IMR-90 (cell line): Measurements from ENCODE around the gene LRRC72. TPM values are rescaled to one million over a fixed set of nuclear protein-coding genes. Genes with fewer than 3 reads are reported as not detected.

Experiments
- ATAC-seq: fragments of 200-7000 bp; cut with Tn5 transposase; 2 replicates; pipeline ENCODE4 v1.9.1; 2020; ENCODE audit warnings: low read depth, mild to moderate bottlenecking, moderate library complexity
- BruUV-seq: library from RNA; stranded (reverse); fragments of 400-500 nt; replicated peaks from 2 replicates; lab custom pipeline; 2021; lab: Mats Ljungman, UMichigan
- CTCF ChIA-PET: fragments of 300-600 bp; formaldehyde crosslinking; extraction: SDS; loops from one replicate; lab custom pipeline; 2021; ENCODE audit warnings: antibody characterized with exemption; lab: Yijun Ruan, JAX
- POLR2A ChIA-PET: fragments of 300-600 bp; sonication (Branson Sonifier 250); formaldehyde crosslinking; loops from one replicate; lab custom pipeline; 2022; ENCODE audit warnings: antibody characterized with exemption; ENCODE audit not compliant: unreplicated experiment; lab: Charles Lee
- DNase-seq: peaks from one replicate; pipeline ENCODE4 v3.0.0; 2013
- H2AFZ ChIP-seq: replicated peaks from 2 replicates; pipeline ENCODE3; 2013; ENCODE audit warnings: low read length, mild to moderate bottlenecking; ENCODE audit not compliant: poor library complexity
- H2AK5ac ChIP-seq: 2 replicates; pipeline ENCODE4 v1.6.1; 2013; ENCODE audit warnings: low read depth, low read length, inconsistent platforms
- H2AK9ac ChIP-seq: replicated peaks from 2 replicates; pipeline ENCODE3; 2013; ENCODE audit warnings: mild to moderate bottlenecking, low read depth, low read length, moderate library complexity; ENCODE audit not compliant: poor library complexity
- H2BK120ac ChIP-seq: 2 replicates; pipeline ENCODE4 v1.6.1; 2013; ENCODE audit warnings: low read depth, low read length, inconsistent platforms
- H2BK15ac ChIP-seq: 3 replicates; pipeline ENCODE4 v1.6.1; 2013; ENCODE audit warnings: low read depth, low read length, inconsistent platforms
- H2BK20ac ChIP-seq: 2 replicates; pipeline ENCODE4 v1.6.1; 2013; ENCODE audit warnings: low read depth, mild to moderate bottlenecking, inconsistent platforms, low read length, moderate library complexity
- H2BK5ac ChIP-seq: 2 replicates; pipeline ENCODE4 v1.6.1; 2013; ENCODE audit warnings: mild to moderate bottlenecking, low read depth, low read length, inconsistent platforms; ENCODE audit not compliant: poor library complexity, severe bottlenecking
- H3K14ac ChIP-seq: replicated peaks from 2 replicates; pipeline ENCODE4 v1.6.1; 2013; ENCODE audit warnings: low read depth, low read length, inconsistent platforms
- H3K18ac ChIP-seq: 2 replicates; pipeline ENCODE4 v1.6.1; 2013; ENCODE audit warnings: low read depth, low read length, control low read depth
- H3K23ac ChIP-seq: 2 replicates; pipeline ENCODE4 v1.6.1; 2013; ENCODE audit warnings: low read depth, low read length, inconsistent platforms
- H3K27ac ChIP-seq: 2 replicates; pipeline ENCODE4 v1.5.1; 2013; ENCODE audit warnings: mild to moderate bottlenecking, control low read depth, low read length; ENCODE audit not compliant: insufficient read depth
- H3K27me3 ChIP-seq: 2 replicates; pipeline ENCODE4 v1.6.1; 2013; ENCODE audit warnings: low read length; ENCODE audit not compliant: control insufficient read depth, insufficient read depth
- H3K36me3 ChIP-seq: 2 replicates; pipeline ENCODE4 v1.6.1; 2013; ENCODE audit warnings: low read length, mixed read lengths; ENCODE audit not compliant: control insufficient read depth, insufficient read depth
- H3K4ac ChIP-seq: 2 replicates; pipeline ENCODE4 v1.6.1; 2013; ENCODE audit warnings: low read depth, low read length, inconsistent platforms
- H3K4me1 ChIP-seq: 2 replicates; pipeline ENCODE4 v1.6.1; 2013; ENCODE audit warnings: low read length, mixed read lengths; ENCODE audit not compliant: control insufficient read depth, insufficient read depth
- H3K4me2 ChIP-seq: 2 replicates; pipeline ENCODE4 v1.6.1; 2013; ENCODE audit warnings: low read depth, mild to moderate bottlenecking, control low read depth, low read length, moderate library complexity
- H3K4me3 ChIP-seq: 2 replicates; pipeline ENCODE4 v1.5.1; 2013; ENCODE audit warnings: low read depth, mild to moderate bottlenecking, control low read depth, low read length, moderate library complexity; ENCODE audit not compliant: insufficient read depth
- H3K56ac ChIP-seq: 2 replicates; pipeline ENCODE4 v1.6.1; 2013; ENCODE audit warnings: low read length, inconsistent platforms; ENCODE audit not compliant: insufficient read depth; ENCODE audit errors: extremely low read depth
- H3K79me1 ChIP-seq, 2 experiments: 2 replicates each; pipeline ENCODE4 v1.6.1; 2013; ENCODE audit warnings: low read length in 2 of 2, inconsistent platforms in 1 of 2, low read depth in 1 of 2
- H3K9ac ChIP-seq: 2 replicates; pipeline ENCODE4 v1.6.1; 2013; ENCODE audit warnings: low read depth, low read length, control low read depth
- H3K9me1 ChIP-seq: 2 replicates; pipeline ENCODE4 v1.6.1; 2013; ENCODE audit warnings: low read length, inconsistent platforms; ENCODE audit not compliant: insufficient read depth
- H3K9me3 ChIP-seq: 2 replicates; pipeline ENCODE4 v1.6.1; 2013; ENCODE audit warnings: low read length; ENCODE audit not compliant: control insufficient read depth, insufficient read depth
- H4K20me1 ChIP-seq: 2 replicates; pipeline ENCODE4 v1.6.1; 2013; ENCODE audit warnings: low read length, inconsistent platforms; ENCODE audit not compliant: insufficient read depth
- H4K5ac ChIP-seq: 2 replicates; pipeline ENCODE4 v1.6.1; 2013; ENCODE audit warnings: mild to moderate bottlenecking, low read depth, low read length, control low read depth
- H4K8ac ChIP-seq, 2 experiments: 2 replicates each; pipeline ENCODE4 v1.6.1; 2013; ENCODE audit warnings: low read depth in 2 of 2, low read length in 2 of 2, control low read depth in 1 of 2, inconsistent platforms in 1 of 2
- H4K91ac ChIP-seq: 2 replicates; pipeline ENCODE4 v1.6.1; 2013; ENCODE audit warnings: low read depth, low read length, inconsistent platforms; ENCODE audit not compliant: insufficient read depth
- BHLHE40 ChIP-seq: fragments of 150-350 bp; IDR thresholded peaks from 2 replicates; pipeline ENCODE4 v1.6.1; 2016; ENCODE audit warnings: mild to moderate bottlenecking, low read depth, low read length
- CEBPB ChIP-seq: IDR thresholded peaks from 2 replicates; pipeline ENCODE4 v1.6.1; 2012; ENCODE audit warnings: low read depth, low read length, improper control_type of control experiment
- CHD1 ChIP-seq: IDR thresholded peaks from 2 replicates; pipeline ENCODE4 v1.6.1; 2012; ENCODE audit warnings: low read depth, low read length, improper control_type of control experiment
- ELK1 ChIP-seq: fragments of 150-350 bp; IDR thresholded peaks from 2 replicates; pipeline ENCODE4 v1.6.1; 2016; ENCODE audit warnings: low read depth, mild to moderate bottlenecking, low read length, moderate library complexity, borderline replicate concordance
- MAFK ChIP-seq: IDR thresholded peaks from 2 replicates; pipeline ENCODE4 v1.6.1; 2012; ENCODE audit warnings: low read depth, low read length, improper control_type of control experiment
- MAZ ChIP-seq: IDR thresholded peaks from 2 replicates; pipeline ENCODE4 v1.6.1; 2012; ENCODE audit warnings: low read depth, mild to moderate bottlenecking, low read length, improper control_type of control experiment, moderate library complexity, borderline replicate concordance
- MXI1 ChIP-seq: IDR thresholded peaks from 2 replicates; pipeline ENCODE4 v1.6.1; 2012; ENCODE audit warnings: low read depth, mild to moderate bottlenecking, low read length, moderate library complexity, borderline replicate concordance
- NFE2L2 ChIP-seq: fragments of 150-350 bp; IDR thresholded peaks from 2 replicates; pipeline ENCODE4 v1.6.1; 2016; ENCODE audit warnings: low read depth, mild to moderate bottlenecking, low read length
- POLR2A ChIP-seq: IDR thresholded peaks from 2 replicates; pipeline ENCODE4 v1.6.1; 2012; ENCODE audit warnings: mild to moderate bottlenecking, low read depth, low read length
- RAD21 ChIP-seq: IDR thresholded peaks from 2 replicates; pipeline ENCODE4 v1.6.1; 2012; ENCODE audit warnings: low read length, improper control_type of control experiment
- RCOR1 ChIP-seq: IDR thresholded peaks from 2 replicates; pipeline ENCODE4 v1.6.1; 2012; ENCODE audit warnings: mild to moderate bottlenecking, low read length, improper control_type of control experiment; ENCODE audit not compliant: insufficient replicate concordance
- RFX5 ChIP-seq: IDR thresholded peaks from 2 replicates; pipeline ENCODE4 v1.8.0; 2012; ENCODE audit warnings: low read depth, mild to moderate bottlenecking, low read length, moderate library complexity
- WGBS, 2 experiments: methylation state at CpG; one replicate each; pipeline versions ENCODE4 v1.1.5 to v1.1.7; 2013; ENCODE audit warnings: missing lambda C conversion rate in 2 of 2; ENCODE audit not compliant: insufficient read length in 1 of 2; ENCODE audit errors: extremely low coverage in 2 of 2; 5-methylcytosine and 5-hydroxymethylcytosine counted together
- dilution Hi-C: fragments of 300-500 bp; cut with HindIII; formaldehyde crosslinking; loops from one replicate; pipeline ENCODE4 v1.14.3; 2018; ENCODE audit warnings: low sequenced_read_pairs; ENCODE audit not compliant: unreplicated experiment
- in situ Hi-C: fragments of 300-500 bp; cut with MboI; formaldehyde crosslinking; loops from 3 replicates; pipeline ENCODE4 v1.14.3; 2019; ENCODE audit warnings: low sequenced_read_pairs, inconsistent platforms, mixed read lengths
- intact Hi-C: fragments of 100-400 bp; cut with micrococcal nuclease; formaldehyde crosslinking; loops from 2 replicates; pipeline ENCODE4 v1.10.0; 2022
- polyA plus RNA-seq, 3 experiments: library from polyadenylated mRNA; depleted of rRNA; stranded (reverse); fragments of >200 nt; gene quantifications; 2 replicates each; pipeline ENCODE4 v1.2.3, GENCODE V29; 2012; ENCODE audit warnings: low replicate concordance in 1 of 3
- total RNA-seq: library from RNA; depleted of rRNA; stranded (reverse); fragments of >200 nt; gene quantifications from 2 replicates; pipeline ENCODE4 v1.2.3, GENCODE V29; 2012
- TF ChIP-seq, protein P1 (sequence below): conservative IDR thresholded peaks from 2 replicates; pipeline ENCODE4 v1.5.1; 2012; ENCODE audit warnings: mild to moderate bottlenecking, low read depth, low read length, improper control_type of control experiment
- TF ChIP-seq, protein P2 (sequence below): fragments of 150-350 bp; IDR thresholded peaks from 2 replicates; pipeline ENCODE4 v1.6.1; 2017; ENCODE audit warnings: mild to moderate bottlenecking, antibody characterized with exemption, low read length, low read depth

The LRRC72 gene
- total and polyA plus RNA-seq, 2 of the 4 experiments (the other 2 are of a cell fraction) = not detected

- Histone ChIP-seq H3K14ac (no peak overlapping the region), H3K9me3 (no peaks in the 10 kb centered on the region), H2AFZ (no peak overlapping the region), H3K23ac (no peak overlapping the region), H4K91ac (no peak overlapping the region), H4K8ac (no peak overlapping the region), H3K27me3 (no peaks in the 10 kb centered on the region), H3K27ac (no peak overlapping the region), H3K79me1 (peaks cover 0 to 2% of the 10 kb centered on the region in 2 experiments; a peak in 2 of 4 replicates), H3K4me3 (no peak overlapping the region), H3K4me2 (no peak overlapping the region), H4K20me1 (no peaks in the 10 kb centered on the region), H2BK15ac (no peak overlapping the region), H3K56ac (no peak overlapping the region), H3K36me3 (peaks cover 27% of the 10 kb centered on the region), H2BK20ac (no peak overlapping the region), H3K4me1 (0 out of 2 replicates have a peak, but pooled peaks cover 3% of the 10 kb centered on the region), H2BK5ac (no peak overlapping the region), H3K4ac (no peak overlapping the region), H3K9ac (no peak overlapping the region), H2AK9ac (no peak overlapping the region), H3K18ac (no peak overlapping the region), H2AK5ac (no peak overlapping the region), H2BK120ac (no peak overlapping the region), H3K9me1 (no peaks in the 10 kb centered on the region), H4K5ac (no peak overlapping the region)
- intact Hi-C loops (loop anchor here (5.0 kb wide), 1 partner anchor 543 kb away; no protein-coding TSS in a partner anchor), dilution Hi-C loops (no loop called here), in situ Hi-C loops (loop anchor here (25.0 kb wide), 1 partner anchor 308 kb away; no protein-coding TSS in a partner anchor)
- CTCF ChIA-PET = interaction anchor here (1.2 kb wide), 1 partner anchor 9 kb away, joined by 3 read pairs; no protein-coding TSS in a partner anchor
- POLR2A ChIA-PET = no interaction called here
- peak; percentile 40; the same call in 1 of the 2 replicates for ATAC-seq
- peak; percentile 17; the same call in 1 of the 2 replicates for TF ChIP-seq RAD21
- TF ChIP-seq, protein P1, sequence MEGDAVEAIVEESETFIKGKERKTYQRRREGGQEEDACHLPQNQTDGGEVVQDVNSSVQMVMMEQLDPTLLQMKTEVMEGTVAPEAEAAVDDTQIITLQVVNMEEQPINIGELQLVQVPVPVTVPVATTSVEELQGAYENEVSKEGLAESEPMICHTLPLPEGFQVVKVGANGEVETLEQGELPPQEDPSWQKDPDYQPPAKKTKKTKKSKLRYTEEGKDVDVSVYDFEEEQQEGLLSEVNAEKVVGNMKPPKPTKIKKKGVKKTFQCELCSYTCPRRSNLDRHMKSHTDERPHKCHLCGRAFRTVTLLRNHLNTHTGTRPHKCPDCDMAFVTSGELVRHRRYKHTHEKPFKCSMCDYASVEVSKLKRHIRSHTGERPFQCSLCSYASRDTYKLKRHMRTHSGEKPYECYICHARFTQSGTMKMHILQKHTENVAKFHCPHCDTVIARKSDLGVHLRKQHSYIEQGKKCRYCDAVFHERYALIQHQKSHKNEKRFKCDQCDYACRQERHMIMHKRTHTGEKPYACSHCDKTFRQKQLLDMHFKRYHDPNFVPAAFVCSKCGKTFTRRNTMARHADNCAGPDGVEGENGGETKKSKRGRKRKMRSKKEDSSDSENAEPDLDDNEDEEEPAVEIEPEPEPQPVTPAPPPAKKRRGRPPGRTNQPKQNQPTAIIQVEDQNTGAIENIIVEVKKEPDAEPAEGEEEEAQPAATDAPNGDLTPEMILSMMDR = 0 out of 2 replicates have a peak, but pooled peaks have one; percentile 24
- no peak for TF ChIP-seq MXI1
- no peak for TF ChIP-seq CEBPB
- no peak for TF ChIP-seq ELK1
- TF ChIP-seq, protein P2, sequence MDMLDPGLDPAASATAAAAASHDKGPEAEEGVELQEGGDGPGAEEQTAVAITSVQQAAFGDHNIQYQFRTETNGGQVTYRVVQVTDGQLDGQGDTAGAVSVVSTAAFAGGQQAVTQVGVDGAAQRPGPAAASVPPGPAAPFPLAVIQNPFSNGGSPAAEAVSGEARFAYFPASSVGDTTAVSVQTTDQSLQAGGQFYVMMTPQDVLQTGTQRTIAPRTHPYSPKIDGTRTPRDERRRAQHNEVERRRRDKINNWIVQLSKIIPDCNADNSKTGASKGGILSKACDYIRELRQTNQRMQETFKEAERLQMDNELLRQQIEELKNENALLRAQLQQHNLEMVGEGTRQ = no peak
- no peak for TF ChIP-seq MAFK
- TF ChIP-seq RCOR1 = no peak
- no peak for TF ChIP-seq BHLHE40
- no peak for TF ChIP-seq NFE2L2
- TF ChIP-seq POLR2A = no peak
- no peak for TF ChIP-seq MAZ
- TF ChIP-seq CHD1 = no peak
- TF ChIP-seq RFX5 = no peak
- no peak for DNase-seq
- no CpG with 5 or more reads among the region's 3 CpGs for WGBS, 2 experiments
- BruUV-seq = no TSS peak
These were observed 77.4 kb downstream of the LRRC72 start for GRCh38 chr7:16604054-16604453.
